Activated CD8-positive, alpha-beta memory T cell treated with anti-CD3 and anti-CD28 coated beads for 48 hours (primary cell): Measurements from ENCODE around the gene RPL3.

Source experiments
- DNase-seq, 3 experiments: peaks; one replicate each; pipeline ENCODE4 v3.0.0-alpha.2; 2020; ENCODE audit warnings: low read depth in 2 of 3, low spot score in 2 of 3

Gene RPL3

DNA sequence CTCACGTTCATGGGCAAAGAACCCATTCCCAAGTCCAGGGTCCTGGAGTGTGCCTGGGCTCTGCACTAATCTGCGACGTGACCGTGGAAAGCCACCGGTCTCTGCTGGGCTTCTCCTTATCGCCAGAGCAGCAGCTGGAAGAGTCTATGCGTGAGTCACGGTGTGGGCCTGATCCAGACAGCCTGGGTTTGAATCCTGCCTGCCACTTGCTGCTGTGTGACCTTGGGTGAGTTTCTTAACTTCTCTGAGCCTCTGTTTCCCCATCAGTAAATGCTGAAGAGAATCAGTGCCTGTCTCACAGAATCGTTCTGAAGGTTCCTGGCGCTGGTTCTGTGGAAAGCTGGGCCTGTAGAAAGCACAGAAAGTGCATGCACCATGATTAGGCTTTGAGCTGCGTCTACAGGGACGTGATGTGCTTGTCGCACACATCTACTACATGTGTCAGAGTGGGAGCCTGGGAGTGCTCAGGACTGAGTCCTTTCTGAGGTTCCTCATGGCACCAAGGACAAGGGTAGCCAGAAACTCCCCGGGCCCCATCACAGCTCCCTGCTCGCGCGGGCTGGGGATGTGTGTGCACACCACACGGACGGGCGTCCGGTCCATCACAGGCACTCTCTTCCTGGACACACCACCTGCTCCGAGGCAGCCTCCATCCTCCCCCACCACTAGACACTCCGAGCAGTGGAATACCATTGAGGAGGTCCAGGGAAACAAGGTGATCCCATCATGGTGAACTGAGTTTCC lies 54.1 kb downstream of the RPL3 start:
- no peak for DNase-seq

DNA sequence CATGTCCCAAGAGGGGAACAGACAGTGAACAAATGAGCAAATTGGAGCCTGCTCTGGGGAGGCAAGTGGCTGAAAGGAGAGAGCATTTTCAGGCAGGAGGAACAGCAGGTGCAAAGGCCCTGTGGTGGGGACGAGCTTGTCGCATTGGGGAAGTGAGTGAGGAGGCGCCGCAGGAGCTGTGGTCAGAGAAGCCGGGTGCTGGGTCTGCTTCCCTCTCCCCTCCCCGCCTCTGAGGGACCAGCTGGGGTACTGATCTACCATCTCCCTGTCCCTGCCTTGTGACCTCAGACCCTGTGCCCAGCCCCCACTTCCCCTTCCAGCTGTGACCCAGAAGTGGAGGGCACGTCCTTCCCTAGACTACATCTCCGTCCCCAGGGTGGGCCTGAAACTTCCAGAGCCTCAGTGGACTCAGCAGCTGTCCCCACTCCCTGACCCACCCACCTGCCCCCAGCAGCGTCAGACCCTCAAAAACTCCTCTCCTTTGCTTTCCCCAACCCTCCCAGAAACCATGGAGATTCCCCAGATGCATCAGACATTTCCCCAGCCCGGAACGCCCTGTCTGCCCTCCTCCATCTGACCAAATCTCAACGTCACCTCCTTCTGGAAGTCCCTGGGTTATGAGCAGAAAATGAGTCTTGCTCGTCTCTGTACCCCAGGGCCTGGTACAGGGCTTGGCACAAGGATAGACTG lies 54.9 kb downstream of the RPL3 start:
- no peak for DNase-seq

DNA sequence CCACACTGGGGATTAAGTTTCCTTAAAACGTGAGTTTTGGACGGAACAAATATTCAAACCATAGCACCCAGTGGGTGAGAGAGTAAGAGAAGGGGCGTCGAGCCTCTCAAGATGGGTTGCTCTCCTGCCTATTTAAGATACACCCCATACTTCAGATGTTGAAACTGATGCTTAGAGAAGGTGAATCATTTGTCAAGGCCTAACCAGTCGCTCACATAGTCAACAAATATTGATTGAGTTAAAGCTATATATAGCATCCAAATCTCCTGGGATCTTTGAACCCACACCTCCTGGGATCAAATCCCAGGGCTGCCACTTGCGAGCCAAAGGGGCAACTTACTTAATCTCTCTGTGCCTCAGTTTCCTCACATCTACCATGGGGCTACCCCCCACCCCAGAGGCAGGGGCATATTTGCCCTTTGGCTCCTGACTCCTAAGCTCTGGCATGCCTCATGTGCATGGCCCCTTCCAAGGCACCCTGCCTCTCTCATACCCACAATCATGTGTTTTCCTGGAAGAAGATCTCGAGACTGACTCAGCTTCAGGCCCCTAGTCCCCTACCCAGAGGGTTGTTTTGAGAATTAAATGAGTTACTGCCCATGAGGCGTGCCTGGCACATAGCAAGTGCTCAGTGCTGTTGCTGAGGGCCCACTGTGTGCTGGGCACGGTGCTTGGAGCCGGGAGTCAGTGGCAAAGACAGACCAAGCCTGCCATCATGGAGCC lies 55.6 kb downstream of the RPL3 start:
- DNase-seq: no peak
